ENCODE data around the gene SLC29A2. TPM values are rescaled to one million over a fixed set of nuclear protein-coding genes. Genes with fewer than 3 reads are reported as not detected.

Gene SLC29A2
- total and polyA plus RNA-seq, 8 donors = 7.4 to 22.8 (median 9.6) TPM

GRCh38 chr11:66317322-66317722, 54.2 kb downstream of the SLC29A2 start:
- ATAC-seq = no peak
- H3K36me3 ChIP-seq = no peaks in the 10 kb centered on the region
- peak in 3 of 4 donors; percentile 78 to 79 (median 79) for DNase-seq
- TF ChIP-seq CTCF (IDR thresholded peaks at IDR 0.05) = no peak
- peaks cover 0 to 21% of the 10 kb centered on the region in 2 donors for H3K27me3 ChIP-seq
- peak overlapping the region; percentile 41 to 82 for H3K27ac ChIP-seq
- no peaks in the 10 kb centered on the region for H3K9me3 ChIP-seq
- intact Hi-C loops (cut with DNase I) = loop anchor here in 1 of 2 donors (10.0 kb wide), 1 partner anchor 67 kb away; no protein-coding TSS in a partner anchor
- peak overlapping the region in 1 of 2 donors; percentile 62 for H3K4me3 ChIP-seq
- peaks cover 14 to 43% of the 10 kb centered on the region in 2 donors for H3K4me1 ChIP-seq

- ATAC-seq = peak; percentile 8
- H3K27ac ChIP-seq = peak within 1 kb of the TSS; percentile 41 to 82
- H3K36me3 ChIP-seq = no peaks in the 10 kb centered on the region
- H3K27me3 ChIP-seq = peaks cover 0 to 21% of the 10 kb centered on the region in 2 donors
- DNase-seq = peak; percentile 72 to 93 (median 83)
- intact Hi-C loops (cut with DNase I) = loop anchor here in 1 of 2 donors (10.0 kb wide), 1 partner anchor 68 kb away; no protein-coding TSS in a partner anchor
- peak within 1 kb of the TSS; percentile 44 to 62 for H3K4me3 ChIP-seq
- TF ChIP-seq CTCF (IDR thresholded peaks at IDR 0.05) = no peak
- peaks cover 14 to 48% of the 10 kb centered on the region in 2 donors for H3K4me1 ChIP-seq
- no peaks in the 10 kb centered on the region for H3K9me3 ChIP-seq
Observed at GRCh38 chr11:66316849-66317251, 54.7 kb downstream of the SLC29A2 start, which contains the start of gene CD248. Gene CD248 (minus strand): TSS chr11:66317044. CDS start chr11:66317027, 17 bp downstream.

- Histone ChIP-seq H3K27ac (peak overlapping the region; percentile 41 to 44), H3K4me1 (peaks cover 14 to 53% of the 10 kb centered on the region in 2 donors), H3K36me3 (no peaks in the 10 kb centered on the region), H3K27me3 (peaks cover 0 to 21% of the 10 kb centered on the region in 2 donors), H3K4me3 (peak overlapping the region; percentile 44 to 62), H3K9me3 (no peaks in the 10 kb centered on the region)
- intact Hi-C loops (cut with DNase I) = loop anchor here in 1 of 2 donors (10.0 kb wide), 1 partner anchor 69 kb away; no protein-coding TSS in a partner anchor
- DNase-seq (peak in 1 of 4 donors; percentile 78), ATAC-seq (no peak)
- TF ChIP-seq CTCF (IDR thresholded peaks at IDR 0.05) = no peak
Observed at GRCh38 chr11:66315921-66316811, 55.4 kb downstream of the SLC29A2 start.

- Histone ChIP-seq H3K36me3 (no peaks in the 10 kb centered on the region), H3K27ac (peak overlapping the region in 1 of 2 donors; percentile 44), H3K4me3 (peak overlapping the region; percentile 44 to 62), H3K27me3 (peaks cover 0 to 21% of the 10 kb centered on the region in 2 donors), H3K4me1 (peaks cover 14 to 53% of the 10 kb centered on the region in 2 donors), H3K9me3 (no peaks in the 10 kb centered on the region)
- TF ChIP-seq CTCF (IDR thresholded peaks at IDR 0.05) = no peak
- intact Hi-C loops (cut with DNase I) = loop anchor here in 1 of 2 donors (10.0 kb wide), 1 partner anchor 69 kb away; no protein-coding TSS in a partner anchor
- ATAC-seq (no peak), DNase-seq (peak in 1 of 4 donors; percentile 42)
Observed at GRCh38 chr11:66315498-66315885, 56.1 kb downstream of the SLC29A2 start.
